ENCODE results near the gene RAPGEF4. TPM values are rescaled to one million over a fixed set of nuclear protein-coding genes. Genes with fewer than 3 reads are reported as not detected.

RAPGEF4 gene
- total and polyA plus RNA-seq, 9 of the 15 experiments (the other 6 are each of a cell fraction or from before 2014, with no cell fraction given): 0.04 to 0.33 (median 0.13) TPM; not detected in 6

- TF ChIP-seq TFE3 (CRISPR knock-in tag; IDR thresholded peaks at IDR 0.05) (no peak), NFXL1 (CRISPR knock-in tag; IDR thresholded peaks at IDR 0.05) (no peak), HDAC1 (IDR thresholded peaks at IDR 0.05) (no peak), ELF2 (CRISPR knock-in tag; IDR thresholded peaks at IDR 0.05) (no peak), SMAD3 (CRISPR knock-in tag; conservative IDR thresholded peaks at IDR 0.05) (no peak), ZNF445 (CRISPR knock-in tag; IDR thresholded peaks at IDR 0.05; ENCODE audit: low read depth) (no peak), ARID3B (CRISPR knock-in tag; IDR thresholded peaks at IDR 0.05; ENCODE audit: borderline replicate concordance) (no peak), TBP (optimal IDR thresholded peaks at IDR 0.05; ENCODE audit: low read depth, low read length) (no peak), CBX1 (IDR thresholded peaks at IDR 0.05; ENCODE audit: low read depth) (no peak), BCL6 (CRISPR knock-in tag; IDR thresholded peaks at IDR 0.05) (no peak), GTF2B (IDR thresholded peaks at IDR 0.05; ENCODE audit: extremely low read depth, insufficient read length) (no peak), TAF15 (IDR thresholded peaks at IDR 0.05; ENCODE audit: low read depth, low read length) (no peak)
These were observed 184.1 kb downstream of the RAPGEF4 start (continued) for GRCh38 chr2:172919732-172920131.

Measured in K562 (cell line).